T-helper 9 cell (primary cell): ENCODE measurements around the gene QKI.
"Not testable (repeated sequence)": the region's sequence is repeated elsewhere in the genome, so short reads cannot be mapped to it uniquely, and the experiment has no call there.

Experiments used
- DNase-seq: peaks from one replicate; pipeline ENCODE4 v3.0.0-alpha.2; 2020

Gene QKI

GRCh38 chr6:163585932-163586437 is 171.5 kb downstream of the QKI start:
- no peak for DNase-seq

- DNase-seq = no peak
These were observed 172.4 kb downstream of the QKI start for GRCh38 chr6:163586888-163587287.

- DNase-seq = no peak
These were observed 173.9 kb downstream of the QKI start for GRCh38 chr6:163588220-163588919.

GRCh38 chr6:163589387-163589786 is 174.9 kb downstream of the QKI start:
- DNase-seq = no peak

GRCh38 chr6:163590132-163590531 is 175.6 kb downstream of the QKI start:
- DNase-seq = not testable (repeated sequence)

- DNase-seq = no peak
These were observed 178.4 kb downstream of the QKI start for GRCh38 chr6:163592872-163593271.

GRCh38 chr6:163596174-163596573 is 181.7 kb downstream of the QKI start:
- DNase-seq = no peak

GRCh38 chr6:163599136-163599535 is 184.6 kb downstream of the QKI start:
- DNase-seq = no peak

GRCh38 chr6:163599684-163600083 is 185.2 kb downstream of the QKI start:
- DNase-seq = no peak

- DNase-seq = no peak
These were observed 185.8 kb downstream of the QKI start for GRCh38 chr6:163600331-163600730.

GRCh38 chr6:163600781-163601180 is 186.3 kb downstream of the QKI start:
- no peak for DNase-seq

- no peak for DNase-seq
These were observed 188.3 kb downstream of the QKI start for GRCh38 chr6:163602851-163603250.

GRCh38 chr6:163603395-163603794 is 188.9 kb downstream of the QKI start:
- DNase-seq = no peak

GRCh38 chr6:163605385-163606097 is 191.0 kb downstream of the QKI start:
- no peak for DNase-seq

GRCh38 chr6:163607792-163608191 is 193.3 kb downstream of the QKI start:
- DNase-seq = no peak

GRCh38 chr6:163608204-163608644 is 193.7 kb downstream of the QKI start:
- DNase-seq = no peak

- no peak for DNase-seq
These were observed 197.7 kb downstream of the QKI start for GRCh38 chr6:163612200-163612599.

GRCh38 chr6:163613025-163613424 is 198.5 kb downstream of the QKI start:
- DNase-seq = no peak

GRCh38 chr6:163613668-163614067 is 199.2 kb downstream of the QKI start:
- no peak for DNase-seq

GRCh38 chr6:163616452-163616851 is 201.9 kb downstream of the QKI start:
- no peak for DNase-seq

- no peak for DNase-seq
These were observed 203.0 kb downstream of the QKI start for GRCh38 chr6:163617549-163617948.

- DNase-seq = no peak
These were observed 205.6 kb downstream of the QKI start for GRCh38 chr6:163620101-163620500.

- DNase-seq = no peak
These were observed 206.3 kb downstream of the QKI start for GRCh38 chr6:163620670-163621330.

- DNase-seq = no peak
These were observed 210.7 kb downstream of the QKI start for GRCh38 chr6:163625265-163625664.
